Nephron (organoid): ENCODE data around the gene SERGEF.

Experiments used
- H3K27ac Mint-ChIP-seq, 3 experiments: 2 replicates each; pipeline ENCODE4 v1.8.0; 2020; ENCODE audit warnings: mixed read lengths in 3 of 3, mild to moderate bottlenecking in 2 of 3, moderate library complexity in 1 of 3
- H3K27me3 Mint-ChIP-seq: 2 replicates; pipeline ENCODE4 v1.8.0; 2021; ENCODE audit warnings: low read depth, mild to moderate bottlenecking, moderate library complexity, mixed read lengths
- H3K36me3 Mint-ChIP-seq: 2 replicates; pipeline ENCODE4 v1.8.0; 2020; ENCODE audit warnings: low read depth, mixed read lengths
- H3K4me1 Mint-ChIP-seq: 2 replicates; pipeline ENCODE4 v1.8.0; 2020; ENCODE audit warnings: mixed read lengths
- H3K4me3 Mint-ChIP-seq, 3 experiments: 2 replicates each; pipeline ENCODE4 v1.8.0; 2020; ENCODE audit warnings: mild to moderate bottlenecking in 3 of 3, mixed read lengths in 3 of 3, moderate library complexity in 2 of 3
- H3K9me3 Mint-ChIP-seq: 2 replicates; pipeline ENCODE4 v1.8.0; 2020; ENCODE audit warnings: mixed read lengths
- TF ChIP-seq, protein P1 (sequence below), 3 experiments: fragments of 200-600 bp; sonication (generic); IDR thresholded peaks; one replicate each; pipeline ENCODE4 v1.5.0; 2021; ENCODE audit warnings: antibody characterized with exemption in 3 of 3; ENCODE audit not compliant: unreplicated experiment in 3 of 3

SERGEF gene

DNA sequence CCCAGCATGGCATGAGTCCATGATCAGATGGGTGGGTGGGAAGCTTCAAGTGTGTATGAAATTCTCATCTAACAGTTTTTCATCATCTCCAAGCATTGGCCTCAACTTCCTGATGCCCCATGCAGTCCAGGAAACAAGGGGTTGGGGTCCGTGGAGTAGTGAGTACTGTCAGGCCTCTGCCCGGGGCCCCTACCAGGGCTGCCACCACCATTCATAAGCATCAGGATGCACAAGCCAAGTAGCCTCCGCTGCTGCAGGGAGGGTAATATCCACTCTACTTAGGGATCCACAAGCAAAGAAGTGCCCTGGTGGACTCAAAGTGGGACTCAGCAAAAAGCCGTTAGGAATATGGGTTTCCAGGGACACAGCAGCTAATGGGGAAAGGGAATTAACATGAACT, 229.0 kb downstream of the SERGEF start:
- no peaks in the 10 kb centered on the region for H3K9me3 Mint-ChIP-seq
- H3K4me1 Mint-ChIP-seq = no peaks in the 10 kb centered on the region
- H3K27me3 Mint-ChIP-seq = peaks cover 13% of the 10 kb centered on the region
- H3K4me3 Mint-ChIP-seq = no peak overlapping the region
- H3K36me3 Mint-ChIP-seq = no peaks in the 10 kb centered on the region
- no peak overlapping the region for H3K27ac Mint-ChIP-seq
- TF ChIP-seq, protein P1, sequence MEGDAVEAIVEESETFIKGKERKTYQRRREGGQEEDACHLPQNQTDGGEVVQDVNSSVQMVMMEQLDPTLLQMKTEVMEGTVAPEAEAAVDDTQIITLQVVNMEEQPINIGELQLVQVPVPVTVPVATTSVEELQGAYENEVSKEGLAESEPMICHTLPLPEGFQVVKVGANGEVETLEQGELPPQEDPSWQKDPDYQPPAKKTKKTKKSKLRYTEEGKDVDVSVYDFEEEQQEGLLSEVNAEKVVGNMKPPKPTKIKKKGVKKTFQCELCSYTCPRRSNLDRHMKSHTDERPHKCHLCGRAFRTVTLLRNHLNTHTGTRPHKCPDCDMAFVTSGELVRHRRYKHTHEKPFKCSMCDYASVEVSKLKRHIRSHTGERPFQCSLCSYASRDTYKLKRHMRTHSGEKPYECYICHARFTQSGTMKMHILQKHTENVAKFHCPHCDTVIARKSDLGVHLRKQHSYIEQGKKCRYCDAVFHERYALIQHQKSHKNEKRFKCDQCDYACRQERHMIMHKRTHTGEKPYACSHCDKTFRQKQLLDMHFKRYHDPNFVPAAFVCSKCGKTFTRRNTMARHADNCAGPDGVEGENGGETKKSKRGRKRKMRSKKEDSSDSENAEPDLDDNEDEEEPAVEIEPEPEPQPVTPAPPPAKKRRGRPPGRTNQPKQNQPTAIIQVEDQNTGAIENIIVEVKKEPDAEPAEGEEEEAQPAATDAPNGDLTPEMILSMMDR (IDR thresholded peaks at IDR 0.05; ENCODE audit: unreplicated experiment in 3 of 3) = no peak

DNA sequence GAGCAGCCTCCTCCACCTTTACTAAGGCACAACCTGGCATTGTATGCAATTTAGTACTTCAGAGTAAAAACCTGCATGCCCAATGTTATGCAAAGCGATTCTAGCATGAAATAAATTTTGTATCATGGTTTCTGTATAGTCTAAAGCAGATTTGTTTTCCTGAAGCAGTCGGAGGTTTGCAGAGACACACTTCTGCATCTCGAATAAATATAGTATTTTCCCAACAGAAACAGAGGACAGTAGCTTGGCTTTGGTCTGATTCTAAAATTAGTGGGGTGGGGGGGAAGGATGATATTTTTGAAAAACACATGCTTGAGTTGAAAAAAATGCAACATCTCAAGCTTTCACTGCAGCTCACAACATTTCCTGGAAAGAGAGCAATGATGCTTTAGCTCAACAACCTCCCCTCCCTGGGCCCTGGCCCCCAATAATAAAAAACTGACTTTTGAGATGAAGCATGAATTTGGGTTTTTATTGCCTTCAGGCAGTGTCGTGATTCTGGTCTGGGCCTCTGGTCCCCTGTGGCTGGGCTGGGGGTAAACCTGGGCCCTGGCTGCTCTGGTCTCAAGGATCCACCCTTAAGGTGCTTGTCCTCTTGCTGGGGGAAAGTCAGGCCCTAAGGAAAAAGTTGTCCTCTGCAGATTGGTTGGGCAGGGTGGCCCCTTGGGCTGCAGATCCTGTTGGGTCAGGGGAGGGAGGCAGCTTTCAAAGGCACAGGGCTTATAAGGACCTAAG, 230.1 kb downstream of the SERGEF start:
- TF ChIP-seq, protein P1 (IDR thresholded peaks at IDR 0.05; ENCODE audit: unreplicated experiment in 3 of 3) = no peak
- Mint-ChIP-seq H3K27me3 (peaks cover 13% of the 10 kb centered on the region), H3K9me3 (no peaks in the 10 kb centered on the region), H3K4me1 (no peaks in the 10 kb centered on the region), H3K36me3 (no peaks in the 10 kb centered on the region), H3K27ac (no peak overlapping the region), H3K4me3 (no peak overlapping the region)

DNA sequence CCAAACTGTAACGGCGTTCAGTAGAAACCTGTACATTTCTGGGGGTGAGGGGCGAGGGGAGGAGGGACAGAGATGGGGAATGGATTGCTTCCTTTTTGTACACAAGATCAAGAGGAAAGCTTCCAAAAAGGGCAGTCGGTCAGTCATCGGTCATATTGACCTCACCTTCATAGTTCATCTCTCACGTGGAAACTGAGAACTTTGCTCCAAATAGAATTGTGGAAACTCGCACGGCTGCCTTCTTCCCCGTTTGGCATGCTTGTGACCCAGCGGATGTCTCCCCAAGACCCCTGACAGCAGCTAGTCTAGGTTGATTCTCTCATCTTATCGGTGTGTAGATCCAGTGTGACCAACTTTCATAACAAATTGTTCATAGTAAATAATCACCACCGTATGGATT, 230.7 kb downstream of the SERGEF start:
- Mint-ChIP-seq H3K9me3 (no peaks in the 10 kb centered on the region), H3K4me3 (no peak overlapping the region), H3K27me3 (peaks cover 13% of the 10 kb centered on the region), H3K36me3 (no peaks in the 10 kb centered on the region), H3K4me1 (no peaks in the 10 kb centered on the region), H3K27ac (no peak overlapping the region)
- TF ChIP-seq, protein P1 (IDR thresholded peaks at IDR 0.05; ENCODE audit: unreplicated experiment in 3 of 3) = no peak

DNA sequence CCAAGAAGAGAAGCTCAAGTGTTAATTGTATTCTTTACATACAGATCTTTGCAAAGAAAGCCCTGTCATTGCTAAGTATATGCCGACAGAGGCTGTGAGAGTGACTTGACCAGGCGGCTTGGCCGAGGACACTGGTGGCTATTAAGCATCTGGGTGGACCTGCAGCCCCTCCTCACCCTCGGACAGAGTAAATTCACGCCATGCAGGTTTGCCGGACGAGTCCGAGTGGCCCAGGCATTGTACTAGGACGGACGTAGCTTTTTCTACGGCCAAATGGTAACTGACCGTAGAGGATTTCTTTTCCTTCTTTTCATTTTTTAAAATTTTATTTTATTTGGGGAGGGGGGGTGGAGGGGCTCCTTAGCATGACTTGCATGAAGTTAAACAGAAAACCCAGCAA, 231.2 kb downstream of the SERGEF start:
- Mint-ChIP-seq H3K4me1 (no peaks in the 10 kb centered on the region), H3K9me3 (no peaks in the 10 kb centered on the region), H3K4me3 (no peak overlapping the region), H3K27me3 (peaks cover 13% of the 10 kb centered on the region), H3K27ac (no peak overlapping the region), H3K36me3 (no peaks in the 10 kb centered on the region)
- TF ChIP-seq, protein P1 (IDR thresholded peaks at IDR 0.05; ENCODE audit: unreplicated experiment in 3 of 3) = no peak

DNA sequence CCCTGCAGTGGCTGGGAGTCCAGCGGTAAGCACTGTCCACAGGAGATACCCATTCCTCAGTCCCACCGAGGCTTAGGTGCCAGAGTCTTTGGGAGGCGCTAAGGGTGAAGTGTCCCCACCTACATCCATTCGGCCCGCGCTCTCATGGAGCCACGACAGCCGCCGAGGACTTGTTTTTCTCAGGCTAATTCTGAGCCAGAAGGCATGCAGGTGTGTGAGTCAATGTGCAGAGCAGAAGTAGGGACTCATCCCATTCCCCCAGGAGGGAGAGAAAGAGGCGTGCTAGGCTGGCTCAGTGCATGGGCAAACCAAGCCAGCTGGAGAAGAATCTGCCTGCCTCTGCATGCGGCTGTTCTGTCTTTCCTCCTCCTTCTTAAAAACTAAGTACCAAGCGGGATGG, 231.6 kb downstream of the SERGEF start:
- TF ChIP-seq, protein P1 (IDR thresholded peaks at IDR 0.05; ENCODE audit: unreplicated experiment in 3 of 3) = no peak
- H3K27me3 Mint-ChIP-seq = peaks cover 13% of the 10 kb centered on the region
- H3K9me3 Mint-ChIP-seq = no peaks in the 10 kb centered on the region
- H3K4me3 Mint-ChIP-seq = no peak overlapping the region
- H3K4me1 Mint-ChIP-seq = no peaks in the 10 kb centered on the region
- no peaks in the 10 kb centered on the region for H3K36me3 Mint-ChIP-seq
- H3K27ac Mint-ChIP-seq = no peak overlapping the region

DNA sequence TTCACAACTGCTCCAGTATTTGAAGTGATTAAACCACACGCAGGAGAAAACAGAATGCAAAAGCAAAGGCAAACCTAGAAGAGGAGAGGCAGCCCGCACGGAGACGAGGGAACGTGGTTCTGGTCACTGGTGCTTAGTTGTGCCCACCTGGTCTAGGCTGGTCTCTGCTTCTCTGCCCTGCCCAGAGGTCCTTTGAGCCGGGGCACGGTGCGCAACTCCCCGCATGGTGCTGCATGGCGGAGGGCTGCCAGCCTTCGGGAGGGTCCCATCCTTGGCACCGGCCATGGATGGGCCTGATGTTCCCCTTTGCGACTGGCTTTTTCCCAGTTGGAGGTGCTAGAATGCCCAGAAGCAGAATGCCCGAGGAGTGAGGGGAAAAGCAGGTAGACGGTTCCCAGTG, 232.2 kb downstream of the SERGEF start:
- Mint-ChIP-seq H3K4me3 (no peak overlapping the region), H3K36me3 (no peaks in the 10 kb centered on the region), H3K9me3 (no peaks in the 10 kb centered on the region), H3K27me3 (peaks cover 13% of the 10 kb centered on the region), H3K27ac (no peak overlapping the region), H3K4me1 (no peaks in the 10 kb centered on the region)
- TF ChIP-seq, protein P1 (IDR thresholded peaks at IDR 0.05; ENCODE audit: unreplicated experiment in 3 of 3) = no peak
